ENCODE results near the gene VSTM2A.
"Not testable (repeated sequence)": the region's sequence is repeated elsewhere in the genome, so short reads cannot be mapped to it uniquely, and the experiment has no call there.

Gene VSTM2A

GRCh38 chr7:54541669-54542625 is at the start of gene VSTM2A:
TSS of gene VSTM2A (plus strand) at chr7:54542375. CDS start at chr7:54542731, 356 bp downstream.
- no peak within 1 kb of the TSS for H3K4me3 Mint-ChIP-seq
- peaks cover 44 to 49% of the 10 kb centered on the region in 2 donors for H3K27me3 Mint-ChIP-seq
- peaks cover 0 to 5% of the 10 kb centered on the region in 2 donors for H3K36me3 Mint-ChIP-seq

GRCh38 chr7:54504531-54504930 is 37.6 kb upstream of the VSTM2A start:
- H3K9me3 Mint-ChIP-seq = peaks cover 6 to 12% of the 10 kb centered on the region in 2 donors
- not testable (repeated sequence) for H3K4me1 Mint-ChIP-seq

More at GRCh38 chr7:54541669-54542625, at the start of gene VSTM2A:
- no peak for ATAC-seq (replicated peaks)
- Mint-ChIP-seq H3K27ac (no peak within 1 kb of the TSS), H3K9me3 (peaks cover 3 to 4% of the 10 kb centered on the region in 2 donors), H3K4me1 (no peaks in the 10 kb centered on the region)
- DNase-seq = no peak

GRCh38 chr7:54529568-54529967 is 12.6 kb upstream of the VSTM2A start:
- peaks cover 13 to 16% of the 10 kb centered on the region in 2 donors for H3K9me3 Mint-ChIP-seq
- DNase-seq (no peak), ATAC-seq (replicated peaks) (no peak)
- no peak overlapping the region for H3K4me3 Mint-ChIP-seq
- H3K27me3 Mint-ChIP-seq = no peaks in the 10 kb centered on the region
- no peak overlapping the region for H3K27ac Mint-ChIP-seq
- no peaks in the 10 kb centered on the region for H3K4me1 Mint-ChIP-seq
- no peaks in the 10 kb centered on the region for H3K36me3 Mint-ChIP-seq

More at GRCh38 chr7:54504531-54504930, 37.6 kb upstream of the VSTM2A start:
- H3K36me3 Mint-ChIP-seq; H3K4me3 Mint-ChIP-seq; DNase-seq; ATAC-seq (replicated peaks); H3K27ac Mint-ChIP-seq; H3K27me3 Mint-ChIP-seq: not testable (repeated sequence)

GRCh38 chr7:54538122-54538521 is 4.1 kb upstream of the VSTM2A start:
- H3K36me3 Mint-ChIP-seq = no peaks in the 10 kb centered on the region
- H3K4me1 Mint-ChIP-seq = no peaks in the 10 kb centered on the region
- H3K9me3 Mint-ChIP-seq = peaks cover 3 to 4% of the 10 kb centered on the region in 2 donors
- H3K27me3 Mint-ChIP-seq = peaks cover 17 to 20% of the 10 kb centered on the region in 2 donors
- ATAC-seq (replicated peaks) = no peak
- H3K27ac Mint-ChIP-seq = no peak overlapping the region
- no peak overlapping the region for H3K4me3 Mint-ChIP-seq
- no peak for DNase-seq

GRCh38 chr7:54543051-54543488 is 895 bp downstream of the VSTM2A start:
- H3K36me3 Mint-ChIP-seq = peaks cover 0 to 5% of the 10 kb centered on the region in 2 donors

GRCh38 chr7:54544149-54544526 is 2.0 kb downstream of the VSTM2A start:
- Mint-ChIP-seq H3K4me3 (peak overlapping the region in 1 of 2 donors; percentile 23), H3K27me3 (peaks cover 47 to 49% of the 10 kb centered on the region in 2 donors), H3K36me3 (peaks cover 0 to 5% of the 10 kb centered on the region in 2 donors), H3K9me3 (peaks cover 3 to 4% of the 10 kb centered on the region in 2 donors), H3K4me1 (no peaks in the 10 kb centered on the region), H3K27ac (no peak overlapping the region)
- DNase-seq (no peak), ATAC-seq (replicated peaks) (no peak)

More at GRCh38 chr7:54543051-54543488, 895 bp downstream of the VSTM2A start:
- no peak for ATAC-seq (replicated peaks)
- no peak for DNase-seq
- Mint-ChIP-seq H3K9me3 (peaks cover 3 to 4% of the 10 kb centered on the region in 2 donors), H3K4me3 (no peak overlapping the region), H3K4me1 (no peaks in the 10 kb centered on the region), H3K27me3 (peaks cover 45 to 49% of the 10 kb centered on the region in 2 donors), H3K27ac (no peak overlapping the region)

GRCh38 chr7:54544527-54545240 is 2.5 kb downstream of the VSTM2A start:
- peaks cover 47 to 49% of the 10 kb centered on the region in 2 donors for H3K27me3 Mint-ChIP-seq
- peaks cover 0 to 5% of the 10 kb centered on the region in 2 donors for H3K36me3 Mint-ChIP-seq
- ATAC-seq (replicated peaks) = no peak
- DNase-seq = no peak
- H3K4me3 Mint-ChIP-seq = peak overlapping the region in 1 of 2 donors; percentile 23
- H3K27ac Mint-ChIP-seq = no peak overlapping the region
- H3K4me1 Mint-ChIP-seq = no peaks in the 10 kb centered on the region
- H3K9me3 Mint-ChIP-seq = peaks cover 3 to 4% of the 10 kb centered on the region in 2 donors

- H3K4me3 Mint-ChIP-seq = no peak overlapping the region
- no peaks in the 10 kb centered on the region for H3K4me1 Mint-ChIP-seq
- DNase-seq (no peak), ATAC-seq (replicated peaks) (no peak)
- H3K27me3 Mint-ChIP-seq = peaks cover 47 to 49% of the 10 kb centered on the region in 2 donors
- H3K36me3 Mint-ChIP-seq = peaks cover 0 to 5% of the 10 kb centered on the region in 2 donors
- peaks cover 4 to 5% of the 10 kb centered on the region in 2 donors for H3K9me3 Mint-ChIP-seq
- no peak overlapping the region for H3K27ac Mint-ChIP-seq
Observed at GRCh38 chr7:54545241-54545563, 3.0 kb downstream of the VSTM2A start.

GRCh38 chr7:54546081-54546985 is 4.2 kb downstream of the VSTM2A start:
- Mint-ChIP-seq H3K27ac (no peak overlapping the region), H3K9me3 (peaks cover 4 to 5% of the 10 kb centered on the region in 2 donors), H3K36me3 (peaks cover 0 to 5% of the 10 kb centered on the region in 2 donors), H3K4me3 (peak overlapping the region in 1 of 2 donors; percentile 25), H3K4me1 (no peaks in the 10 kb centered on the region), H3K27me3 (peaks cover 47% of the 10 kb centered on the region in 2 donors)
- DNase-seq = no peak
- peak; percentile 23 to 31 for ATAC-seq (replicated peaks)

- peaks cover 0 to 5% of the 10 kb centered on the region in 2 donors for H3K36me3 Mint-ChIP-seq
- ATAC-seq (replicated peaks) = no peak
- no peaks in the 10 kb centered on the region for H3K4me1 Mint-ChIP-seq
- DNase-seq = no peak
- H3K27me3 Mint-ChIP-seq = peaks cover 40 to 41% of the 10 kb centered on the region in 2 donors
- H3K27ac Mint-ChIP-seq = no peak overlapping the region
- H3K4me3 Mint-ChIP-seq = no peak overlapping the region
- H3K9me3 Mint-ChIP-seq = peaks cover 4 to 5% of the 10 kb centered on the region in 2 donors
Observed at GRCh38 chr7:54546986-54547314, 4.8 kb downstream of the VSTM2A start.

- Mint-ChIP-seq H3K27me3 (peaks cover 8 to 11% of the 10 kb centered on the region in 2 donors), H3K4me3 (no peak overlapping the region), H3K27ac (no peak overlapping the region), H3K36me3 (no peaks in the 10 kb centered on the region), H3K9me3 (peaks cover 0 to 2% of the 10 kb centered on the region in 2 donors), H3K4me1 (no peaks in the 10 kb centered on the region)
- DNase-seq = no peak
- no peak for ATAC-seq (replicated peaks)
Observed at GRCh38 chr7:54550471-54550870, 8.3 kb downstream of the VSTM2A start.

GRCh38 chr7:54556121-54556520 is 13.9 kb downstream of the VSTM2A start:
- DNase-seq (no peak), ATAC-seq (replicated peaks) (no peak)
- Mint-ChIP-seq H3K27ac (no peak overlapping the region), H3K27me3 (no peaks in the 10 kb centered on the region), H3K4me3 (no peak overlapping the region), H3K9me3 (no peaks in the 10 kb centered on the region), H3K36me3 (no peaks in the 10 kb centered on the region), H3K4me1 (no peaks in the 10 kb centered on the region)

GRCh38 chr7:54559401-54559800 is 17.2 kb downstream of the VSTM2A start:
- ATAC-seq (replicated peaks) (no peak), DNase-seq (no peak)
- Mint-ChIP-seq H3K27ac (no peak overlapping the region), H3K27me3 (no peaks in the 10 kb centered on the region), H3K4me3 (no peak overlapping the region), H3K9me3 (no peaks in the 10 kb centered on the region), H3K36me3 (no peaks in the 10 kb centered on the region), H3K4me1 (no peaks in the 10 kb centered on the region)

- no peak for DNase-seq
- no peak overlapping the region for H3K27ac Mint-ChIP-seq
- ATAC-seq (replicated peaks) = no peak
- no peaks in the 10 kb centered on the region for H3K27me3 Mint-ChIP-seq
- H3K4me1 Mint-ChIP-seq = no peaks in the 10 kb centered on the region
- H3K9me3 Mint-ChIP-seq = no peaks in the 10 kb centered on the region
- no peaks in the 10 kb centered on the region for H3K36me3 Mint-ChIP-seq
- no peak overlapping the region for H3K4me3 Mint-ChIP-seq
Observed at GRCh38 chr7:54560198-54560597, 18.0 kb downstream of the VSTM2A start.

Measured in stimulated activated naive B cell treated with anti-CD40 and anti-IgM and Interleukin-4, amounts not matched to agents 10 μg/mL and 1 μg/mL and 100 μg/mL, for 72 hours (primary cell).